ENCODE measurements around the gene ACTR1B. TPM values are rescaled to one million over a fixed set of nuclear protein-coding genes. Genes with fewer than 3 reads are reported as not detected.
"Not testable (repeated sequence)": the region's sequence is repeated elsewhere in the genome, so short reads cannot be mapped to it uniquely, and the experiment has no call there.

ACTR1B gene
- total and polyA plus RNA-seq, 2 of the 4 experiments (the other 2 are of a cell fraction) = 40.5 to 68.8 TPM

- Histone ChIP-seq H2BK120ac (ENCODE audit: low read depth, low read length) (no peak overlapping the region), H3K23ac (ENCODE audit: low read depth, low read length) (no peak overlapping the region), H2AK5ac (ENCODE audit: low read depth, low read length) (no peak overlapping the region), H4K91ac (ENCODE audit: insufficient read depth, low read depth, low read length) (no peak overlapping the region), H3K4me1 (ENCODE audit: control insufficient read depth, insufficient read depth, low read length) (peaks cover 2% of the 10 kb centered on the region; the same call in 1 of the 2 replicates), H2AFZ (replicated peaks; ENCODE audit: low read length, poor library complexity) (no peak overlapping the region), H3K9ac (ENCODE audit: low read depth, low read length) (no peak overlapping the region), H3K9me3 (ENCODE audit: control insufficient read depth, insufficient read depth, low read length) (no peaks in the 10 kb centered on the region), H4K20me1 (ENCODE audit: insufficient read depth, low read length) (no peaks in the 10 kb centered on the region), H3K9me1 (ENCODE audit: insufficient read depth, low read length) (0 out of 2 replicates have a peak, but pooled peaks cover 3% of the 10 kb centered on the region), H3K18ac (ENCODE audit: low read depth, low read length) (no peak overlapping the region), H2AK9ac (replicated peaks; ENCODE audit: low read depth, low read length, poor library complexity) (no peak overlapping the region), H3K27me3 (ENCODE audit: control insufficient read depth, insufficient read depth, low read length) (no peaks in the 10 kb centered on the region), H3K14ac (replicated peaks; ENCODE audit: low read depth, low read length) (no peak overlapping the region), H3K4ac (ENCODE audit: low read depth, low read length) (no peak overlapping the region), H4K5ac (ENCODE audit: low read depth, low read length) (no peak overlapping the region), H3K27ac (ENCODE audit: insufficient read depth, low read length) (no peak overlapping the region), H3K4me3 (ENCODE audit: insufficient read depth, low read depth, low read length) (no peak overlapping the region), H3K4me2 (ENCODE audit: low read depth, low read length) (no peak overlapping the region), H4K8ac (ENCODE audit: low read depth in 2 of 2, low read length in 2 of 2) (no peak overlapping the region; a peak in 1 of 4 replicates), H3K36me3 (ENCODE audit: control insufficient read depth, insufficient read depth, low read length) (no peaks in the 10 kb centered on the region), H2BK5ac (ENCODE audit: low read depth, low read length, poor library complexity, severe bottlenecking) (no peak overlapping the region), H2BK20ac (ENCODE audit: low read depth, low read length) (no peak overlapping the region), H3K79me1 (ENCODE audit: low read depth in 1 of 2, low read length in 2 of 2) (no peaks in the 10 kb centered on the region), H2BK15ac (ENCODE audit: low read depth, low read length) (no peak overlapping the region), H3K56ac (ENCODE audit: extremely low read depth, insufficient read depth, low read length) (no peak overlapping the region)
- BruUV-seq (replicated peaks) = no TSS peak
- in situ Hi-C loops (cut with MboI; ENCODE audit: low sequenced_read_pairs) = loop anchor here (25.0 kb wide), 1 partner anchor 1611 kb away; no protein-coding TSS in a partner anchor
- WGBS, 2 experiments (ENCODE audit: extremely low coverage in 2 of 2, insufficient read length in 1 of 2) = 100% methylated on average over 2 of the region's 9 CpGs; no CpG with 5 or more reads in 1 of the 2 experiments
- ChIA-PET POLR2A (ENCODE audit: unreplicated experiment) (no interaction called here), CTCF (no interaction called here)
- dilution Hi-C loops (cut with HindIII; ENCODE audit: low sequenced_read_pairs, unreplicated experiment) = no loop called here
- ATAC-seq (ENCODE audit: low read depth) (peak; percentile 29; the same call in 1 of the 2 replicates), DNase-seq (peak; percentile 17)
- no peak for TF ChIP-seq RFX5 (IDR thresholded peaks at IDR 0.05; ENCODE audit: low read depth, low read length)
- no peak for TF ChIP-seq USF2 (IDR thresholded peaks at IDR 0.05; ENCODE audit: low read depth, low read length)
- TF ChIP-seq RCOR1 (IDR thresholded peaks at IDR 0.05; ENCODE audit: insufficient replicate concordance, low read length) = no peak
- no peak for TF ChIP-seq MAZ (IDR thresholded peaks at IDR 0.05; ENCODE audit: borderline replicate concordance, low read depth, low read length)
- no peak for TF ChIP-seq RAD21 (IDR thresholded peaks at IDR 0.05; ENCODE audit: low read length)
- no peak for TF ChIP-seq MAFK (IDR thresholded peaks at IDR 0.05; ENCODE audit: low read depth, low read length)
- intact Hi-C loops (cut with micrococcal nuclease) = no loop called here
These were observed 9.5 kb upstream of the ACTR1B start for GRCh38 chr2:97673182-97673914.

GRCh38 chr2:97672606-97673140 is 8.8 kb upstream of the ACTR1B start:
- intact Hi-C loops (cut with micrococcal nuclease); dilution Hi-C loops (cut with HindIII; ENCODE audit: low sequenced_read_pairs, unreplicated experiment); H3K9me3 ChIP-seq (ENCODE audit: control insufficient read depth, insufficient read depth, low read length); H3K4me3 ChIP-seq (ENCODE audit: insufficient read depth, low read depth, low read length); H2AK5ac ChIP-seq (ENCODE audit: low read depth, low read length); H4K5ac ChIP-seq (ENCODE audit: low read depth, low read length); H3K79me1 ChIP-seq (ENCODE audit: low read depth in 1 of 2, low read length in 2 of 2); H2BK20ac ChIP-seq (ENCODE audit: low read depth, low read length); H3K14ac ChIP-seq (replicated peaks; ENCODE audit: low read depth, low read length); BruUV-seq (replicated peaks); POLR2A ChIA-PET (ENCODE audit: unreplicated experiment); H3K4me2 ChIP-seq (ENCODE audit: low read depth, low read length); H3K18ac ChIP-seq (ENCODE audit: low read depth, low read length); H2BK120ac ChIP-seq (ENCODE audit: low read depth, low read length); H2BK5ac ChIP-seq (ENCODE audit: low read depth, low read length, poor library complexity, severe bottlenecking); CTCF ChIA-PET; H3K23ac ChIP-seq (ENCODE audit: low read depth, low read length); H4K91ac ChIP-seq (ENCODE audit: insufficient read depth, low read depth, low read length); H3K56ac ChIP-seq (ENCODE audit: extremely low read depth, insufficient read depth, low read length); H3K27ac ChIP-seq (ENCODE audit: insufficient read depth, low read length); H3K4me1 ChIP-seq (ENCODE audit: control insufficient read depth, insufficient read depth, low read length); H3K27me3 ChIP-seq (ENCODE audit: control insufficient read depth, insufficient read depth, low read length); H2AFZ ChIP-seq (replicated peaks; ENCODE audit: low read length, poor library complexity); H3K36me3 ChIP-seq (ENCODE audit: control insufficient read depth, insufficient read depth, low read length); H3K9me1 ChIP-seq (ENCODE audit: insufficient read depth, low read length); H2BK15ac ChIP-seq (ENCODE audit: low read depth, low read length); H2AK9ac ChIP-seq (replicated peaks; ENCODE audit: low read depth, low read length, poor library complexity); H4K20me1 ChIP-seq (ENCODE audit: insufficient read depth, low read length); H3K4ac ChIP-seq (ENCODE audit: low read depth, low read length): not testable (repeated sequence)
- Histone ChIP-seq H4K8ac (ENCODE audit: low read depth in 2 of 2, low read length in 2 of 2) (peak overlapping the region in 1 of 2 experiments; percentile 64; a peak in 1 of 4 replicates), H3K9ac (ENCODE audit: low read depth, low read length) (0 out of 2 replicates have a peak overlapping the region, but pooled peaks have one; percentile 46)
- no CpG with 5 or more reads among the region's 6 CpGs for WGBS, 2 experiments (ENCODE audit: extremely low coverage in 2 of 2, insufficient read length in 1 of 2)
- in situ Hi-C loops (cut with MboI; ENCODE audit: low sequenced_read_pairs) = loop anchor here (25.0 kb wide), 1 partner anchor 1610 kb away; no protein-coding TSS in a partner anchor
- ATAC-seq (ENCODE audit: low read depth) (peak; percentile 32; the same call in 1 of the 2 replicates), DNase-seq (peak; percentile 19)
